Measurements from ENCODE around the gene KIFC1. TPM values are rescaled to one million over a fixed set of nuclear protein-coding genes. Genes with fewer than 3 reads are reported as not detected.

Gene KIFC1
- total and polyA plus RNA-seq, 9 of the 15 experiments (the other 6 are each of a cell fraction or from before 2014, with no cell fraction given) = 1.3 to 95.2 (median 76.9) TPM

- TF ChIP-seq, protein P1, sequence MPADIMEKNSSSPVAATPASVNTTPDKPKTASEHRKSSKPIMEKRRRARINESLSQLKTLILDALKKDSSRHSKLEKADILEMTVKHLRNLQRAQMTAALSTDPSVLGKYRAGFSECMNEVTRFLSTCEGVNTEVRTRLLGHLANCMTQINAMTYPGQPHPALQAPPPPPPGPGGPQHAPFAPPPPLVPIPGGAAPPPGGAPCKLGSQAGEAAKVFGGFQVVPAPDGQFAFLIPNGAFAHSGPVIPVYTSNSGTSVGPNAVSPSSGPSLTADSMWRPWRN (IDR thresholded peaks at IDR 0.05; ENCODE audit: low read depth) = no peak
- TF ChIP-seq, protein P2, sequence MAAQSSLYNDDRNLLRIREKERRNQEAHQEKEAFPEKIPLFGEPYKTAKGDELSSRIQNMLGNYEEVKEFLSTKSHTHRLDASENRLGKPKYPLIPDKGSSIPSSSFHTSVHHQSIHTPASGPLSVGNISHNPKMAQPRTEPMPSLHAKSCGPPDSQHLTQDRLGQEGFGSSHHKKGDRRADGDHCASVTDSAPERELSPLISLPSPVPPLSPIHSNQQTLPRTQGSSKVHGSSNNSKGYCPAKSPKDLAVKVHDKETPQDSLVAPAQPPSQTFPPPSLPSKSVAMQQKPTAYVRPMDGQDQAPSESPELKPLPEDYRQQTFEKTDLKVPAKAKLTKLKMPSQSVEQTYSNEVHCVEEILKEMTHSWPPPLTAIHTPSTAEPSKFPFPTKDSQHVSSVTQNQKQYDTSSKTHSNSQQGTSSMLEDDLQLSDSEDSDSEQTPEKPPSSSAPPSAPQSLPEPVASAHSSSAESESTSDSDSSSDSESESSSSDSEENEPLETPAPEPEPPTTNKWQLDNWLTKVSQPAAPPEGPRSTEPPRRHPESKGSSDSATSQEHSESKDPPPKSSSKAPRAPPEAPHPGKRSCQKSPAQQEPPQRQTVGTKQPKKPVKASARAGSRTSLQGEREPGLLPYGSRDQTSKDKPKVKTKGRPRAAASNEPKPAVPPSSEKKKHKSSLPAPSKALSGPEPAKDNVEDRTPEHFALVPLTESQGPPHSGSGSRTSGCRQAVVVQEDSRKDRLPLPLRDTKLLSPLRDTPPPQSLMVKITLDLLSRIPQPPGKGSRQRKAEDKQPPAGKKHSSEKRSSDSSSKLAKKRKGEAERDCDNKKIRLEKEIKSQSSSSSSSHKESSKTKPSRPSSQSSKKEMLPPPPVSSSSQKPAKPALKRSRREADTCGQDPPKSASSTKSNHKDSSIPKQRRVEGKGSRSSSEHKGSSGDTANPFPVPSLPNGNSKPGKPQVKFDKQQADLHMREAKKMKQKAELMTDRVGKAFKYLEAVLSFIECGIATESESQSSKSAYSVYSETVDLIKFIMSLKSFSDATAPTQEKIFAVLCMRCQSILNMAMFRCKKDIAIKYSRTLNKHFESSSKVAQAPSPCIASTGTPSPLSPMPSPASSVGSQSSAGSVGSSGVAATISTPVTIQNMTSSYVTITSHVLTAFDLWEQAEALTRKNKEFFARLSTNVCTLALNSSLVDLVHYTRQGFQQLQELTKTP (IDR thresholded peaks at IDR 0.05; ENCODE audit: low read depth in 1 of 2, partially characterized antibody in 2 of 2) = peak in 1 of 2 experiments; percentile 40
- no peak for TF ChIP-seq NFXL1 (CRISPR knock-in tag; IDR thresholded peaks at IDR 0.05)
- no peak for TF ChIP-seq BCLAF1 (IDR thresholded peaks at IDR 0.05; ENCODE audit: borderline replicate concordance in 1 of 2, control insufficient read depth in 1 of 2, low read depth in 2 of 2, low read length in 1 of 2)
- TF ChIP-seq ELF1 (tag; IDR thresholded peaks at IDR 0.05) = peak; percentile 79
- TF ChIP-seq E2F6 (IDR thresholded peaks at IDR 0.05; ENCODE audit: borderline replicate concordance in 1 of 2, extremely low read depth in 1 of 2, insufficient read depth in 1 of 2, insufficient read length in 1 of 2, low read depth in 1 of 2, low read length in 1 of 2, poor library complexity in 1 of 2, severe bottlenecking in 1 of 2) = peak; percentile 89 to 95
- no peak for TF ChIP-seq DACH1 (IDR thresholded peaks at IDR 0.05; ENCODE audit: partially characterized antibody)
- TF ChIP-seq CTBP1 (IDR thresholded peaks at IDR 0.05; ENCODE audit: borderline replicate concordance) = peak; percentile 44; the same call in 1 of the 2 replicates
These were observed 34.3 kb downstream of the KIFC1 start (continued) for GRCh38 chr6:33425668-33426577.
